GM19395 (cell line): ENCODE results near the gene NEAT1.

Experiments
- ATAC-seq: cut with Tn5 transposase; IDR thresholded peaks from one replicate; pipeline ENCODE4 v1.9.1; 2021; ENCODE audit warnings: mild to moderate bottlenecking, moderate library complexity; ENCODE audit not compliant: unreplicated experiment

The NEAT1 gene

DNA sequence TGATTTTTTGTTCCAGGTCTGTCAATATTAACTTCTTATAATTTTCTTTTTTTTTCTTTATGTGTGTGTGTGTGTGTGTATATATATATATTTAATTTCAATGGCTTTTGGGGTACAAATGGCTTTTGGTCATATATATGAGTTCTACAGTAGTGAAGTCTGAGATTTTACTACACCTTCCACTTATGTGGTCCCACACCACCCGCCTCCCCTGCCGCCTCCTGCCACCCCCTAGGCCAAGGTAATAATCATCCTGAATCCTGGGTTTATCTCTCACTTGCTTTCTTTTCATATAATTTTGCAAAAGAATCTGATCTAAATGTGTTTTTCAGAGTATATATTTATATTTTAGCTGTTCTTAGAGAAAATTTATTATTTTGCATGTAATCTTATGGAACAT is 11.1 kb downstream of the NEAT1 start:
- ATAC-seq: no peak

DNA sequence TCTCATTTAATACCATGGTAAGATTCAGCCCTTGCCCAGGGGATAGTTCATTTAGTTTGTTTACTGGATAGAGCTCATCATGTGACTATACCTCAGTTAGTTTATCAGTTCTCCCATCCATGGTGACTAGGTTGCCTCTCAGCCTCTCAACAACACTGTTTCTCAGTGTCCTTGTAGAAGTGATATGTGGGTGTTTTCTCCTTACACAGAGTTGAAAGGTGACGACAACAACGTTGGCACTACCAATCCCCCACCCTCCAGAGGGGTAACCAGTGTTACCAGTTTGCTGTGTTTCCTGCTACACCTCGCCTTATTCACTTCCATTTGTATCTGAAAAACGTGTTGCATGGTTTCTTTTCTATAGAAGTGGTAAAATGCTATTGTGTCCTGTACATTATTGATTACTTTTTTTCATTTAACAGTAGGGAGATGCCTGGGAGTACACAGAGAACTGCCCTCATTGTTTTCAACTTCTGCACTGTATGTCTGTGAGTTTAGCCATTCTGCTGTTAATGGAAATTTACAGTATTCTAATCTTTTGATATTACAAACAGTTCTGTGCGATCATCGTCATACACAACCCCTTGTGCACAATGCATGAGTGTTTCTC is 11.6 kb downstream of the NEAT1 start:
- ATAC-seq: no peak

DNA sequence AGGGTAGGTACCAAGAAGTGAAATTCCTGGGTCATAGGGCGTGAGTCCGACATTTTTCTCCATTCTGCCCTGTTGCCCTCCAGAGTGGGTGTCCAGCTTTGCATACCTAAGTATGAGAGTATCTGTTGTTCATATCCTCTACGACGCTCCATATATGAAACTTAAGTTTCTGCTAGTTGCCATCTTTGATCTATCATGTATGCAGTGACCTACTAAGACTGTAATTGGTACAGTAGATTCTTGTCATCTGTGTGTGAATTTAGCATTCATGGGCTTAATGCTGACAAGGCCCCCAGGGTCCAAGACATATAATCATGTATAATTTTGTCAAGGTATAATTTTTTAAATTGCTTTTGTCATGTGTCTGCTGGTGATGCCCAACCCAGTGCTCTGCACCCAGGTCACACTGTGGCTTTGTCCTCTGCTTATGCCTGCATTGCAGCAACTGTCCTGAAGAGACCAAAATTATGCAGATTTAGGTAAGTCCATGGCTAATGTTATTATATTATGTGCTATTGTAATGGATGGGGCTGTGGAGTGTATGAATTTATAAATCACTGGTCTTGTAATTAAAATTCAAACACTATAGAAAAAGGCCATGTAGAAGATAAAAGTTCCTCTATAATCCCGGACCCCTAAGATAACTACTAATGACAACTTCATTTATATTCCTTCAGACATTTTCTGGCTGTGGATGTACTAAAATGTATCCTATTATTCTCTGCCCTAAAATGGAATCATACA is 12.2 kb downstream of the NEAT1 start:
- no peak for ATAC-seq

DNA sequence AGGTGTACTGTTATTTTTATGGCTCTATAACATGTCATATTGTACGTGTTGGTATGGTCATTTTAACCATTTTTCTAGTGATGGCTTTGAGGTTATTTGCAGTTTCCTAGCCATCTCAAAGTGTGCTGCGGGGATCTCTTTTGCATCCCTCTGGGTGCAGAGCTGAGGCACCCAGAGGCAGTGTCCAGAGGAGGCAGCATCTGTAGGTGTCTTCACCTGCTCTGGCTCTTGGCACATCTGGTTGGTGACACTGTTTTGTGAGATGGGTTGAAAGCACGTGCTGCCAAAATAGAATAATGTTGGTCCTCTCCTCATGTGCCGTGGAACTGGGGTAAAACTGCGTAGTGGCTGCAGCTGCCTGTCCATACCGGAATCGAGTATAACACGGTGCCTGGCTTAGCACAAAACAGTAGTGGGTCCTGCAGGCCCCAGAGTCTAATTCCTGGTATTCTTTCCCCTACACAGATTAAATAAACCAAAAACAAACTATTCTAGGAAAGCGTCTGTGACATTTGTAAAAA is 12.9 kb downstream of the NEAT1 start:
- no peak for ATAC-seq

DNA sequence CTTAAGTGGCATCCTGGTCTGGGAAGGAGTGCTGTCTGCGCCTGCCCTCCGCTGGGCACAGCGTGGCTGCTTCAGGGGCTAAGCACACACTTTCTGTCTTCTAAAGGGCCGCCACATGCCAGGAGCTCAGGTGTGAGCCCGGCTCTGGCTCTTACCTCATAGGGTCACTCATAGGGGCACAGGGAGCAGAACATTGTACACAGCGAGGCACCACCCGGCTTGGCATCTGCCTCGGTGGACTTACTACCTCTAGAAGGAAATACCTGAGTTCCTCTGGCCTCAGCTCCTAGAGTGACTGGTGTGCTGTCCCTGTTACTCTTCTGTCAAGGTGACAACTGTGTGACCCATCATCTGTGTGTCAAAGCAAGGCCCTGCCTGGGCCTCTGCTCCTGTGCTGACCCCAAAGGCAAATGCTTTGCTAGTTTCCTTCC is 13.4 kb downstream of the NEAT1 start:
- no peak for ATAC-seq

DNA sequence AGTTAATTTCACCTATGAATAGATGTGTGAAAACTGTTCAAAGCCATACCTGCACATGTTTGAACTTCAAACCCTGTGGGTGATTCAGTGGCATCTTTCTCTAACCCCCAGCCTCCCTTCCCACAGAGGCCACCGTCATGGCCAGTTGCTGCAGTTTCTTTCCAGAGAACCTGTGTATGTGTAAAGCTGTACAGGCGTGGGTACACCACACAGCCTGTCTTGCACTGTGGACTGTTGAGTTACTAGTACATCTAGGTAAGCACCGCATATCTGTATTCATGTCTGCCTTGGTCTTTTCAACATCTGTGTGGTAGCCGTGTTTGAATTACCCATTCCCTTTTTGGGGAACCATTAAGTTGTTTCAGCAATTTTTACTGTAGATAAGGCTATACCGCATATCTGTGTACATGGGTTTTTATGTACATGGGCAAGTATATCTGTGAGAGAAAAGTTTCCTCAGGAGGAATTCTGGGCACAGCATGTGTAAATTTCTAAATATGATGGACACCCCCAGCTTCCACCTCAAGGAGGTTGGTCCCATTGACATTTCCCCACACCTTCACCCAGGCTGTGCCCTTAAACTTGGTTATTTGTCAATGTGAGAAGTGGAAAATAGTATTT is 13.9 kb downstream of the NEAT1 start:
- no peak for ATAC-seq

DNA sequence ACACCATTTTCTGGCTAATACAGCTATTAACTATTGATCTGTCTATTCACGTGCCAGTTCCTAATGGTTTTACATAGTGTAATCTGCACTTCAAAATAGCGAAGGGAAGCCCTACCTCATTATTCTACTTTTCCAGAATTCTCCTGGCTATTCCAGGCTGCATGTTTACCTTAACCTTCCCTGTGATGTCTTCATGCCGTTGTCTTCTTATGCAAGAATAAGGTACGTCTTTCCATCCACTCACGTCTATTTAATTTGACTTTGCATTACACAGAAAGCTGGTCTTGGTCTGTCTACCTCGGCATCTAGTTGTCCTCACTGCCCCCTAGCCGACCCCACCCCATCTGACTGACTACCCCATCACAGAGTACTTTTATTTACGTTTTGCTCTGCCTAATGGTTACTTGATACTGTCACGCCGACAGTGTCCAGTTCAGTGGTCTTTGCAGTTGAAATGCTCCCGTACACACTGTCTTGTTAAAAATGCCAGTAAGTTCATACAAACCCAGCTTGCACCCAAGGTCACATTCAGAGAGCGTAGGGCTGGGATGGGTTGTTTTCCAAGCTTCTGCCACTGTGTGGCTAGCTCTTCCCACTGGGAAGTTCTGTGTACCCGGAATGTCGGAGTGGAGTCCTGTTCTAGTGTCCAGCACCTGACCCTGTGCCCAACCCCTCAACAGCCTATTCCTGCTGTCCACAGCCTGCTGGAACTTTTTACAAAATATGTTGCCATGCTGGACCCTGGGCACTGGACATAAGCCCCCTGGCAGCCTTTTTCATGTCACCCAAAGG is 15.0 kb downstream of the NEAT1 start:
- ATAC-seq: no peak

DNA sequence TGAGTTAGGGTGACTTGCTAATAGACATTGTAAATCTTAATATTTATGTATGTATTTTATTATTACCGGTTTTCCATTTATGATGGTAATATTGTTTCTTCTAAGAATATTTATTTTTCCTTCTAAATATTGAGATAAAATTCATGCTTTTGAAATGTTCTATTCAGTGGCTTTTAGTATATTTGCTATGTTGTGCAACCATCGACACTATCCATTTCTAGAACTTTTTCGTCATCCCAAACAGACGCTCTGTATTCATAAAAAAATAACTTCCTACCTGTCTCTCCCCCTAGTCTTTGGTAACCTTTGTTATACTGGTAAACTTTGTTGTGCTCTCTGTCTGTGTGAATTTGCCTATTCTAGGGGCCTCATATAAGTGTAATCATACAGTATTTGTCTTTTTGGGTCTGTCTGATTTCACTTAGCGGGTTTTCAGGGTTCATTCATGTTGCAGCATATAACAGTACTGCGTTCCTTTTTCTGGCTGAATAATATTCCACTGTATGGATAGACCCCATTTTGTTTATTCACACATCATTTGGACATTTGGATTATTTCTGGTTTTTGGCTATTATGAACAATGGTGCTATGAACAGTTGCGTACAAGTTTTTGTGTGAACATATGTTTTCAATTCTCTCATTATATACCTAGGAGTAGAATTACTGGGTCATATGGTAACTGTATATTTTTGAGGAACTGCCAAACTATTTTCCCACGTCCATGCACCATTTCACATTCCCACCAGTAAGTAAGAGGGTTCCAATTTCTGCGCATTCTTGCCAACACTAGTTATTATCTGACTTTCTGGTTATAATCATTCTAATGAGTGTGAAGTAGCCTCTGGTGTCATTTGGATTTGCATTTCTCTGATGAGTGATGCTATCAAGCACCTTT is 15.9 kb downstream of the NEAT1 start:
- no peak for ATAC-seq

DNA sequence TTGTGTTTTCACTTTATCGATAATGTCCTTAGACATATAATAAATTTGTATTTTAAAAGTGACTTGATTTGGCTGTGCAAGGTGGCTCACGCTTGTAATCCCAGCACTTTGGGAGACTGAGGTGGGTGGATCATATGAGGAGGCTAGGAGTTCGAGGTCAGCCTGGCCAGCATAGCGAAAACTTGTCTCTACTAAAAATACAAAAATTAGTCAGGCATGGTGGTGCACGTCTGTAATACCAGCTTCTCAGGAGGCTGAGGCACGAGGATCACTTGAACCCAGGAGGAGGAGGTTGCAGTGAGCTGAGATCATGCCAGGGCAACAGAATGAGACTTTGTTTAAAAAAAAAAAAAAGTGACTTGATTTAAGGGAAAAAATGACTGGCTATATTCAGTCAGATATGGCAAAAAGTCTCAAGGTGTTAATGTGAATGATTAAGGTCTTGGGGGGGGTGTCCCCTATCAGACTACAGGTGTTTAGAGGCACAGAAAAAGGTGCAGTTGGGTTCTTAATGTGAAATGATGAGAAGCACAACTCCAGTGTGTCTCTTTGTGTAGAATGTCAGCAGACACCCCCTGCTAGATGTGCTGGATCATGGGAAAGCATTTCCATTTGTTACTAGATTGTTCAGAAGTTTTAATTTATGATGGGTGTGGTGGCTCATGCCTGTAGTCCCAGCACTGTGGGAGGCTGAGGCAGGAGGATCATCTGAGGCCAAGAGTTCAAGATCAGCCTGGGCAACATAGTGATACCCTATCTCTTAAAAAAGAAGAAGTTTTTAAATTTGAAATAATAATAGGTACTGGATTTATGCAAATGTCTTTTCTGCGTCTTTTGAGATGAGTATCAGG is 17.0 kb downstream of the NEAT1 start:
- ATAC-seq: no peak

DNA sequence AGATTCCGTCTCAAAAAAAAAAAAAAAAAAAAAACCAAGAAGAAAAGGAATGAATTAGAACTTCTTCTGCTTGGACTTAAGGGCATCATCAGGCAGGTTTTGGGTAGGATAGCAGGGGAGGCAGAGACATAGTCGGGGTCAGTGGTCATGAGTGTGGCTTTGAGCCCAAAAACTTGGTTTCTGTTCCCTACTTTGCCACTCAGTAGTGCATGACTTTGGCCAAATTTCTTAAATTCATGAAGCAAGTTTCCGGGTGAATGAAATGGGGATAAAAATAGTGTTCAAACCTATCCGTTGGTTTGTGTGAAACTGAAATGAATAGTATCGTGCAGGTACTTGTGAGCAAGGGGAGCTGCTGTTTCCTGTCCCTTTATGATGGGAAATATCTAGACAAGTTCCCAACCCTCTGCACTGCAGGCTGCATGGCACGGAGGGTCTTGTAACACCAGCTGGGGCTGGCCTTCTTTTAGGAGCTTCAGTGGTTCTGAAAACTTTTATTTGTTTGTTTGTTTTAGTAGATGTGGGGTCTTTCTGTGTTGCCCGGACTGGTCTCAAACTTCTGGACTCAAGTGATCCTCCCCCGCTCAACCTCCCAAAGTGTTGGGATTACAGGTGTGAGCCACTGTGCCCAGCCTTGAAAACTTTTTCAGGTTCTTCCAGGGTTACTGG is 18.4 kb downstream of the NEAT1 start:
- peak; percentile 59 for ATAC-seq

DNA sequence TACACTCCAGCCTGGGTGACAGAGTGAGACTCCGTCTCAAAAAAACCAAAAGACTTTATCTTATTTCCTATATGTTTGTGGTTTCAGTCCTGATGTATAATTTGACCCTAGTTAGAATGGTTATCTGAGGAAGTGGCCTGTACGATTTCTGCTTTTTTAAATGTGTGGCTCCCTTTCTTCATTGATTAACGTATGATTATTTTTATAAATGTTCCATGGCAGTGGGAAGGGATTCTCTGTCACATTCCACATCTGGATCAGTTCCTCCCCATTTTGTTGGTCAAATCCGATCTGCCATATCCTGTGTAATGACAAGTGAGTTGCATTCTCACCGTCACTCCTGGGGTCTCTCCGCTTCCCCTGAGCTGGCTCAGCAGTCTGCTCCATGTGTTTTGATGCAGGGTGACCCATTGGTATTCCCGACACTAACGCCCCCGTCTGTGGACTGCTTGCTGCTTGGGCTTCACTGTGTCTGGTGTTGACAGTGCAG is 20.3 kb downstream of the NEAT1 start:
- ATAC-seq: no peak

DNA sequence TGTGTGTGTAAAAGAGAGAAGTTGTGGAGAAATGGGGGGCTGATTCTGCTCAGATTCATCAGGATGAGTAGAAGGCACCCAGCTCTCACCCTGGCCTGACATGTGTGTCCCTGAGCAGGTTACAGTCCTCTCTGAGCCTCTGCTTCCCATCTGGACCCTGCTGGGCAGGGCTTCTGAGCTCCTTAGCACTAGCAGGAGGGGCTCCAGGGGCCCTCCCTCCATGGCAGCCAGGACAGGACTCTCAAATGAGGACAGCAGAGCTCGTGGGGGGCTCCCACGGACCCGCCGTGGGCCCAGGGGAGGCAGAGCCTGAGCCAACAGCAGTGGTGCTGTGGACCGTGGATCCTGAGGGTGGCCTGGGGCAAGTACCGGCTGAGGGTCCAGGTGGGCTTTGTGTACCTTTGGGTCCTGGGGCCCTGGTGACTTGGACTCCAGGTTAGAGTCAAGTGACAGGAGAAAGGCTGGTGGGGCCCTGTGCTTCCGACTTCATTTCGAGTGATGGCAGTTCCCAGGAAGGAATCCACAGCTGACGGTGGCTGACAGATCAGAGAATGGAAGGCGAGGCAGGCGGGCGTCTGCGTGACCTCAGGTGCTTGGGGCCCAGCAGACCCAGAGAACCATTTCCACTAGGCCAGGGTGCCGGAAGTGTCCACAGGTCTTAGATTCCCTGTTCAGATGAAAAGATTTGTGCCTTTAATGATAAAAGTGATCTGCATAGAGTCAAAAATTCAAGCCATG is 21.9 kb downstream of the NEAT1 start:
- no peak for ATAC-seq

DNA sequence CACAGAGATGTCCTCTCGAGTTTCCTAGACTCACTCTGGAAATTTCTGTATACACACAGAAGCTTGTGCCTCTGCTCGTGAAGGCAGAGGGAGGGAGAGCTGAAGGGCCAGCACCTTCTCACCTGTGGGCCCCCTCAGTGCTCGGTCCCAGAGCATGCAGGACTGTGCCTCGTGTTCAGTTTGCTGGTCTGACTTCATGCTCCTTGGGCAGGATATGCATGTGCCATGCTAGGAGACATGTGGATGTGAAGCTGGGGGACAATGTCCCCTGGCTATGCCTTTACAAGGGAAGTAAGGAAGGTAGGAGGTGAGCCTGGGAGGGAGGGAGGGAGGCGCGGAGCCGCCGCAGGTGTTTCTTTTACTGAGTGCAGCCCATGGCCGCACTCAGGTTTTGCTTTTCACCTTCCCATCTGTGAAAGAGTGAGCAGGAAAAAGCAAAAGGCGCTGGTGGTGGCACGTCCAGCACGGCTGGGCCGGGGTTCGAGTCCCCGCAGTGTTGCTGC is 22.6 kb downstream of the NEAT1 start:
- ATAC-seq: no peak

DNA sequence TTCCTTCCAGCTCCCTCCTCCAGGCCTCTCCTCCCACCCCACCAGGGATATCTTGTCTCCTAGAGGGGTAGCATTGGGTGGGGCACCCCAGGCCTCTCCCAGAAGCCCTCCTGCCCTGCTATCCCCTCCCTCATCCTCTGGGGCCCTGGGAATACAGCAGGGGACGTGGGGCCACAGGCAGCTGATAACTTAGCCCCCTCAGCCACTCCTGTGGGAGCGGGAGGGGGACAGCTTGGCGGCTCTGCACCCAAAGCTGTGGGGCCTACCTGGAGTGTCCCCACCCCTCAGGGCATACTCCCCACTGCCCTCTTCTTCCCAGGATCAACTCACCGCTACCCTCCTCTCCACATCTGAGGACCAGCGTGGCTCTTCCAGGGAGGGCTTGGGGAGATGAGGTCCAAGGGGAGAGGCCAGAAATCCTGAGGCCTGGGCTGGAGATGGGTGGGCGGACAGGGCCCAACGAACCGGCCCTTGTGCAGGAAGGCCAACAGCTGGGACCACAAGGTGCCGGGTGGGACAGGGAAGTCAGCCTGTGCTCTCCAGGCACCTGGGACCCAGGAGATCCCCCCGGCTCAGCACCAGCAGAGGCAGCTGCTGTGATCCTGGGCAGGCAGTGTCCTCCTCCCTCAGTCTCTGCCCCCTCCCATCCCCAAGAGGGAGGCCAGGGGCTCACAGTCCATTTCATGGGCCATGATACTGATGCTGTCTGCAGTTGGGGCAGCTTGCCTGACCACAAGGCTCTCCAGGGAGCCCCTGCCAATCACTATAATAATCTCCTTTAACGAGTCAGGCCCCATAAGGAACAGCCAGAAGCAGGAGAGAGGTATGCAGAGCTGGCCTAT is 23.2 kb downstream of the NEAT1 start:
- no peak for ATAC-seq

DNA sequence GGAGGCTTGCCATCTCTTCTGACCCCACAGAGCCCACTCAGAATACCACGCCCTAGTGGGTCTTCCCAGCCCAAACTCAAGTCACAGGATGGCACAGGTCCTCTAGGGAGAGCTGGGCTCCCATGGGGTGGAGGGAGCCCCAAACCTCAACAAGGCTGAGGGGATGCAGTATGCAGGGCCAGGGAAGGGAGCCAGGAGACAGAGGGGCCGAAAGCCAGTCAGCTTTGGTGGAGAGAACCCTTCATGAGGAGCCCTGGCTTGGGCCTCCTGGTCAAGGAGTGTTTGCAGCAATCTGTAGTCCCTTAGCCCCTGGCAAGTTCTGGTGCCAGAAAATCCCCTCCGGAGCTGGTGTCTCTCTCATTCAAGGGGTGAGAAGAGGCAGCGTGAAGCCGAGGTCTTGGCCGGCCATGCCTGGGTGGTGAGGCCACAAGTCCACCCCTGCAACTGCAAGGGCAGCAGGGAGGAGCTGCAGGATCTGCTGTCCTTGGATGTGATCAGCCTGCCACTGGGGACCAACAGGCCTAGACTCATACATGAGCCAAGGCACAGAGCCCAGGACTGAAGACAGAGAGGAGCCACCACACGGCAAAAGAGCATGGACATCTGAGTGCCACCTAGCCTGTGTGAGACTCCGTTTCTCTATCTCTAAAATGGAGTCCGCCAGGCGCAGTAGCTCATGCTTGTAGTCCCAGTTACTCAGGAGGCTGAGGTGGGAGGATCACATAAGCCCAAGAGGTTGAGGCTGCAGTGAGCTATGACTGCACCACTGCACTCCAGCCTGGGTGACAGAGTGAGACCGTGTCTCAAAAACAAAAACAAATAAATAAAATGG is 24.1 kb downstream of the NEAT1 start:
- no peak for ATAC-seq

DNA sequence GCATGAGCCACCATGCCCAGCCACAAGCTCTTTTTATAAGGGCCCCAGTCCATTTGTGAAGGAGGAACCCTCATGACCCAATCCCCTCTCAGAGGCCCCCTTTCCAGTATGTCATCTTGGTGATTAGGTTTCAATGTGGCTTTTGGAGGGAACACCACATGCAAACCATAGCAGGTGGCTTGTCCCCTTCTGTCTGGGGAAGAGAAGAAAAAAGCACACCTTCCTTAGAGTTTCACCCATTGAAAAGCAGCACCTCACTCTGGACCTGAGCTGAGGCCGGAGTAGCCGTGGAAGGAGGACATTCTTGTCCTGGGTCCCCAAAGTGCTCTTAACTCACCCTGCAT is 25.4 kb downstream of the NEAT1 start:
- ATAC-seq: no peak
